Stomach smooth muscle (tissue), 2 donors: ENCODE measurements around the gene HPCA.

Source experiments
- H3K27ac ChIP-seq: one replicate; pipeline ENCODE4 v1.7.0; 2013; ENCODE audit warnings: mild to moderate bottlenecking, low read length, inconsistent platforms
- H3K27me3 ChIP-seq, 2 donors: one replicate each; pipeline ENCODE4 v1.7.0; 2013; ENCODE audit warnings: low read length in 2 of 2; ENCODE audit not compliant: insufficient read depth in 2 of 2, control insufficient read depth in 1 of 2
- H3K36me3 ChIP-seq, 2 donors: one replicate each; pipeline ENCODE4 v1.7.0; 2013; ENCODE audit warnings: low read length in 2 of 2; ENCODE audit not compliant: control insufficient read depth in 2 of 2, insufficient read depth in 2 of 2
- H3K4me1 ChIP-seq: one replicate; pipeline ENCODE4 v1.7.0; 2013; ENCODE audit warnings: low read length; ENCODE audit not compliant: control insufficient read depth, insufficient read depth
- H3K4me3 ChIP-seq, 2 donors: one replicate each; pipeline ENCODE4 v1.7.0; 2013; ENCODE audit warnings: low read length in 2 of 2
- H3K9ac ChIP-seq, 2 donors: one replicate each; pipeline ENCODE4 v1.7.0; 2013; ENCODE audit warnings: low read length in 2 of 2, mild to moderate bottlenecking in 1 of 2
- H3K9me3 ChIP-seq, 2 donors: one replicate each; pipeline ENCODE4 v1.7.0; 2013; ENCODE audit warnings: low read length in 2 of 2; ENCODE audit not compliant: control insufficient read depth in 2 of 2
- donor health status: healthy.
- donor health status: Pancreatic carcinoma.

Gene HPCA

DNA sequence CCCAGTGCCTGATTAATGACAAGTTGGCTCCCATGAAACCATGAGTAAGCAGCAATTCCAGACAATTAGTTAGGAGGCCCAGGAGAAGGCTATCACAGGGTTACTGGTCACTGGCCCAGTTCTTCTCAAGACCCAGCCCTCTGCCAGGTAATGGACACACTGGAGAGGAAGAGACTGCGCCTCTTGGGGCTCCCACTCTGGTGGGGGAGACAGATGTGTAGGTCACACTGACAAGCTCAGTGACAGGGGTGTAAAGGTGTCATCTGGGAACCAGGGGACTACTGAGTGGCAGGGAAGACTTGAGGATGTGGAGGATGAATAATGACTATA lies 4.9 kb downstream of the HPCA start:
- peaks cover 11% of the 10 kb centered on the region for H3K4me1 ChIP-seq
- no peaks in the 10 kb centered on the region for H3K36me3 ChIP-seq
- H3K27me3 ChIP-seq, result peaks cover 32 to 48% of the 10 kb centered on the region in 2 donors
- H3K4me3 ChIP-seq, result no peak overlapping the region
- H3K9ac ChIP-seq, result no peak overlapping the region
- no peak overlapping the region for H3K27ac ChIP-seq
- no peaks in the 10 kb centered on the region for H3K9me3 ChIP-seq

DNA sequence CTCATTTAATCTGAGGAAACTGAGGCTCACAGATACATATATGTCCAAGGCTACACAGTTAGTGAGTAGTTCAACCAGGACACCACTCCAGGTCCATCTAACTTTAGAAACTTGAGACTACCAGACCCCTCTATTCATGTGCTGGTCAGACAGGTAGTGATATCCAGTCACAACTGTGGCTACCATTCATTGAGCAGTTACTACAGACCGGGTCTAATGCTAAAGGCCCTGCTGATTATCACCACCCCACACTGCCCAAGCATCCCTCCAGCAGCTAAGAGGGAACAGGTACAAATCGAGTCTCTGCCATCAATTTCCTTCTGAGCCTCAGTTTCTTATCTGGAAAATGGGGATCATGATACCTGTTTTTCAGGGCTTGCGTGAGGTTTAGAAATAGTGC lies 5.3 kb downstream of the HPCA start:
- H3K9me3 ChIP-seq, result no peaks in the 10 kb centered on the region
- no peak overlapping the region for H3K4me3 ChIP-seq
- H3K27me3 ChIP-seq, result peaks cover 32 to 45% of the 10 kb centered on the region in 2 donors
- peaks cover 11% of the 10 kb centered on the region for H3K4me1 ChIP-seq
- no peak overlapping the region for H3K27ac ChIP-seq
- H3K9ac ChIP-seq, result no peak overlapping the region
- H3K36me3 ChIP-seq, result no peaks in the 10 kb centered on the region

DNA sequence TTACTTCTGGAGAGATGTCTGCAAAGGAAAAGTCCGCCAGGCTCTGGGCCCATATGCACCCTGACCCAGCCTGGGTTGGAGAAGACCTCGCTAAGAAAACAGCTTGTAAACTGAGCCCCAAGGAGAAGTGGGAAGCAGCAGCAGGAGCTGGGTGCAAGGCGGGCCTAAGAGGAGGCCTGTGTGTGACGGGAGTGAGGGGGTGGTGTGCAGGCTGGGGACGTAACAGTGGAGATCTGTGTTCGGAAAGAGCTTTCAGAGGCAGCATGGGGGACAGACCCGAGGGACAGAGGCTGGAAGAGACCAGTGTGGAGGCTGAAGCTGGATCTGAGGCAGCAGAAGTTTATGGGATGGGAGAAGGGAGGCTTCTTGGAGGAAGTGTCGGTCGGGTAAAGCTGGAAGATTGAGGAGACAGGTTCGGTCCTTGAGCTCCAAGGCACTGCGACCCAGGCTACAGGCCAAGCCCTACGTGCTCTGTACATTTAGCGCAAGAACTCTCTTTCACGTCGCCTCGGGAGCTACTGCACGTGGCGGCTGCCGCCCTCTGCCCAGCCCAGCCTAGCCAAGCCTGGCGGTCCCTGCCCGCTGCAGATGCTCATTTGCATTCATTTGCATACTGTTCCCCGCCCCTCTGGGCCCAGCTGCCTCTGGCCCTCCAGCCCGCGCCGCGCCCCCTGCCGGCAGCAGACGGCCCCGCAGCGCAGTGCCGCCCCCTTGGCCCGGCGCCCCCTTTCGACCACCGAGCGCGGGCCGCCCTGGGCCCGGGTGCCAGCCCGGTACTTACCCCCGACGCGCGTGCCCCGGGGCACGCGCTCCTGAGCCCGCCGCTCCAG lies 6.3 kb downstream of the HPCA start:
- Histone ChIP-seq H3K9ac (no peak overlapping the region), H3K4me1 (peaks cover 11% of the 10 kb centered on the region), H3K4me3 (peak overlapping the region; percentile 31 to 66), H3K27me3 (peaks cover 22 to 35% of the 10 kb centered on the region in 2 donors), H3K27ac (no peak overlapping the region), H3K36me3 (no peaks in the 10 kb centered on the region), H3K9me3 (no peaks in the 10 kb centered on the region)

DNA sequence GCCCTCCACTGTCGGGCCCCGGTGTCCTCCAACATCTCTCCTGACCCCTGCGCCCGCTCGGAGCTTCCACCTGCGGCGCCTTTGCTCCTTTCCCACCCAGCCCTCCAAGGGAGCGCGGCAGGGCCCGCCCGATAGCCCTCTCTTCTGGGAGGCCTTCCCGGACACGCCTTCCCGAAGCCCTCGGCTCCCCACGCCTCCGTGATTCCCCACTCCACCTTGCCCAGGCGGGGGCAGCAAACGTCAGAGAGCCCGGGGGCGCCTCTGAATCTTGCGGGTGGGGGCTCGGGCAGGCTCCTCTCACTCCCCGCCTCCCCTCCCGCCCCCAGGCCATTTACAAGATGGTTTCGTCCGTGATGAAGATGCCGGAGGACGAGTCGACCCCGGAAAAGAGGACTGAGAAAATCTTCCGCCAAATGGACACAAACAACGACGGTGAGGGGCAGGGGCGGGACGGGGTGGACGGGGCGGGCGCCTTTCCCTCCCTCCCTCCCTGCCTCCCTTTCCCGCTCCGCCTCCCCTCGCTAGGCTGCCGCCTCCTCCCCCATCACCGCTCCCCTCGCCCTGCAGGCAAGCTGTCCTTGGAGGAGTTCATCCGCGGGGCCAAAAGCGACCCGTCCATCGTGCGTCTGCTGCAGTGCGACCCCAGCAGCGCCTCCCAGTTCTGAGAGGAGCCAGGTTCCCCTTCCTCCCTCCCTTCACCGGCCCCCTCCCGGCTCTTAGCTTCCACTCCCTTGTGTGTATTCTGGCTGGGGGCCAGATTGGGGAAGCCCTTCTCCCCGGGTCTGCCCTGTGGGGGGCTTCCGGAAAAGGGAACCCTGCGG lies 7.1 kb downstream of the HPCA start:
- Histone ChIP-seq H3K27me3 (peaks cover 17 to 32% of the 10 kb centered on the region in 2 donors), H3K9ac (no peak overlapping the region), H3K4me3 (peak overlapping the region; percentile 31 to 66), H3K4me1 (peaks cover 11% of the 10 kb centered on the region), H3K9me3 (no peaks in the 10 kb centered on the region), H3K36me3 (peaks cover 0 to 2% of the 10 kb centered on the region in 2 donors), H3K27ac (no peak overlapping the region)

DNA sequence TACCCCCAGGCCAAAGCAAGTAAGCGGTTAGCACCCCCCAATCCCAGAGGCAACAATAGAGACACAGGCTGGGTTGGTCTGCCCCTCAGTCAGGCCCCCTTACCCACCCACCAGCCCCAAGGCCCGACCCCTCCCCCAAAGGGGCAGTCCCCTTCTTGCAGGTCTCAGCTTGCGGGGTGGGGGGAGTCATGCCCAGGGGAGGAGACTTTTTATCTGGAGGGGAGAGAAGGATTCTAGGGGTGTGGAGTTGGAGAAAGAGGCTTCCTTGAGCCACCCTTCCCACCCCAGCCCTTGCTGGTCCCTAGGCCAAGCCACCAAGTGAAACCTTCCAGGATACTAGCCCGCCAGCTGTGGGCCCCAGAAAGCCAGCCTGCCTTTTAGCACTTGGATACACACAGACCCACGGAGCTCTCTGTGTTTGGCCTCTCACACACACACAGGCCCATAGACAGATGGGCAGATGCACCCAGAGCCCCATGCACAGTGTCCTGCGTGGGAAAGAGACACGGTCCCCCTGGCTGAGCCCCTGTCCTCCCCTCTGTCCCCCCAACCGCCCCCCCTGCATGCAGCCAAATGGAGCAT lies 7.8 kb downstream of the HPCA start:
- H3K9ac ChIP-seq, result no peak overlapping the region
- no peak overlapping the region for H3K4me3 ChIP-seq
- H3K27ac ChIP-seq, result no peak overlapping the region
- peaks cover 13 to 29% of the 10 kb centered on the region in 2 donors for H3K27me3 ChIP-seq
- no peaks in the 10 kb centered on the region for H3K9me3 ChIP-seq
- peaks cover 11% of the 10 kb centered on the region for H3K4me1 ChIP-seq
- H3K36me3 ChIP-seq, result peaks cover 0 to 2% of the 10 kb centered on the region in 2 donors

DNA sequence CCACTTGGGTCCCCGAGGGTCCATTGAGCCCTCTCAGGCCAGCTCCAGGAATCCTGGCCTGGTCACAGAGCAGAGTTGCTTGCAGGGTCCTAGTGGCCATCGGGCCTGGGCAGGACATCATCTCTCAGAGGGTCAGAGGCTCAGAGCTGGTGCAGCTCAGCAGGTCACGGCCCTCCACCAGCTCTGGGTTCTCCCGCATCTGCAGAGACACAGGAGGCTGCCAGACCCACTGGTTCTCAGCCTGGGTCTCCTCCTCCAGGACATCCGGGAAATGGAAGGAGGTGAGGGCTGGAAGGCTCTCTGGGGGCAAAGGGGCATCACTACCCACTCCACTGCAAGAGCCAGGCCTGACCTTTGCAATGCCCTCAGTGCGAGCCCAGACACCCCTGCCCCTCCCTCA lies 8.4 kb downstream of the HPCA start:
- H3K27ac ChIP-seq, result no peak overlapping the region
- no peak overlapping the region for H3K9ac ChIP-seq
- peaks cover 13 to 27% of the 10 kb centered on the region in 2 donors for H3K27me3 ChIP-seq
- H3K4me3 ChIP-seq, result no peak overlapping the region
- peaks cover 0 to 2% of the 10 kb centered on the region in 2 donors for H3K36me3 ChIP-seq
- no peaks in the 10 kb centered on the region for H3K9me3 ChIP-seq
- H3K4me1 ChIP-seq, result peaks cover 11% of the 10 kb centered on the region

DNA sequence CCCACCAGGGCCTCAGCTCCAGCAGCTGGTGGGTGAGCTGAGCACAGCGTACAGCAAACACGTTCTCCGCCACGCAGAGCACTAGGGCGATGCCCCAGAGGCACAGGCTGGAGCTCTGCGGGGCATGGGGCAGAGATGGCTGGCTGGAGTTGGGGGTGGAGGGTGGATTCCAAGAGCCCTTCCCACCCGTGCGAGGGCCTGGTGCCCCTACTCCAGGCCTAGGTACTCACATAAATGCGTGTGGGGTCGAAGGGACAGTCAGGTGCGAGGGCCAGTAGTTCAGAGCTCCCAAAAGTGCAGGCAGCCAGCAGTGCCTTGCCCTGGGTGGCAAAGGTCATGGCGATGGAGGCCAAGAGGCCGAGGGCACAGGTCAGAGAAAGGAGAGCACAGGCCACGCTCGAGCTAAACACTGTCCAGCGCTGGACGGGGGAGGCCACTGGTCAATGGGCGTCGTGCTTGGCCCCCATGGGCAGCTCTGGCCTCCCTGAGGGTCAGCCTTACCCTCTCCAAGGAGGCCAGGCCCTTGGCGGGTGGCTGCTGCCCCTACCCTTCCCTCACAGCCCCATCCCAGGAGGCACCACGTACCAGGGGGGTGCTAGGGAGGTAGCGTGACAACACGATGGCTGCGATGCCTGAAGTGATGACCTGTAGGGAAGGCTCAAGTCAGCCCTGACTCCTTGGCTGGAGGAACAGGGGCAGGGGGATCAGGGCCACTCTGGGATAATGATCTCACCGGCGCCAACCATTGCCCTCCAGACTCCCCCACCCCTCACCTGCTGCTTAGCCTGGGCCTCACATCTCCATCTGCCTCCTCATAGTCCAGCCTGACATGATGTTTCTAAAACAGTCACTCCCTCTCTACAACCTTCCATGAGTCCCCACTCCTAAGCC lies 9.3 kb downstream of the HPCA start:
- Histone ChIP-seq H3K27ac (no peak overlapping the region), H3K9ac (no peak overlapping the region), H3K4me1 (peaks cover 16% of the 10 kb centered on the region), H3K27me3 (peaks cover 13 to 26% of the 10 kb centered on the region in 2 donors), H3K36me3 (peaks cover 0 to 2% of the 10 kb centered on the region in 2 donors), H3K9me3 (no peaks in the 10 kb centered on the region), H3K4me3 (no peak overlapping the region)

DNA sequence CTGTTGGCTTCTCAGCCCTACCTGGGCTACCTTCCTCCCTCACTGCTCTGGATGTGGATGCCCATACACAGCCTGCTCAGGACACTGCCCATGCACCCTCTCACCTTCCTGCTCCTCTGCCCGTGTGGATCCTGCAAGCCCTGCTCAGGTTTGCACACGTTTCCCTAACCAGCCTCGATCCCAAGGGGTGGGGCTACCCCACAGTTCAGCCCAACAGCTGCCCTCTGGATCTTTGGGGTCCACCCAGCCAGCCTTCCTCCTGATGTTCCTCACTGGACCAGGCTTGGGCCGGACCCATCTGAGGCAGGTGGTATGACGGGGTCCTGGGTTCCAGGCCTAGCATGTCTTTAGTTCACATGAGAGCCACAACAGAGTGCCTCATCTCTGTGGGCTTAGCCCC lies 10.2 kb downstream of the HPCA start:
- H3K27ac ChIP-seq, result no peak overlapping the region
- H3K36me3 ChIP-seq, result peaks cover 0 to 2% of the 10 kb centered on the region in 2 donors
- no peaks in the 10 kb centered on the region for H3K9me3 ChIP-seq
- no peak overlapping the region for H3K9ac ChIP-seq
- no peak overlapping the region for H3K4me3 ChIP-seq
- H3K27me3 ChIP-seq, result peaks cover 13 to 21% of the 10 kb centered on the region in 2 donors
- H3K4me1 ChIP-seq, result peaks cover 21% of the 10 kb centered on the region

DNA sequence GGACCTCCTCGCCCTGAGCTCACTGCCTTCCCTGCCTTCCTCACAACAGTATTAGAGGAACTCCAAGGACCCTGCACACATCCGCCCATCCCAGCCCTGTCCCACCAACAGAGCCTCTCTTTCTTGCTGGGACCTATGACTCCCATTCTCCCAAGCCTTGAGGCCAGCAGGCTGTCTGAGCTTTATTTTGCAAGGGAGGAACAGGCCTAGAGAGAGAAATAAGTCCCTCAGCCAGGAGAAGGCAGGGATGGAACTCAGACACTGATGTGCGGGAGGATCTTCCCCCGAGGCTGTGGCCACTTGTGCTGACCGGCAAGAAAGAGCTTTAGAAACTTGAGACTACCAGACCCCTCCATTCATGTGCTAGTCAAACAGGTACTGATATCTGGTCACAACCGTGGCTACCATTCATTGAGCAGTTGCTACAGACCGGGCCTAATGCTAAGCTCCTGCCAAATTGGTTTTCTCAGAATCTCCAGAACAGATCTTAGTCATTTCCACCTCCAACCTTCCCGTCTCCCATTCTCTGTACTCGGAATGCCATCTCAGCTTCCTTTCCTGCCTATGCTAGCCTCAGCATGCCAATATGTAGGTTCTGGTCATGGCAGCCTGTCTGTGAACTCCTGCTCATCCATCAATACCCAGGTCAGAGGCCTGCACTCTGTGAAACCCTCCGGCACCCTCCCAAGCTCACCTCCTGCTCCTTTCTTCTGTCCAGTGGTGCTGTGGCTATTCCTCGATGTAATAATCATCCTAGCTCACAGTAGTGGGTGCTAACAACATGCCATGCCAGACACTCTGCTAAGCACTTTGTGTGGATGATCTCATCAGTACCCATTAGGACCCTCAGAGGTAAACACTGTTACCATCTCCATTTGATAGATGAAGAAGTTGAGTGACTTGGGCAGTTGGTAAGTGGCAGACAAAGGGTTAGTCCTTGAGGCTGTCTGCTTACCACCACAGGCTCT lies 11.1 kb downstream of the HPCA start:
- H3K36me3 ChIP-seq, result peaks cover 0 to 2% of the 10 kb centered on the region in 2 donors
- no peak overlapping the region for H3K9ac ChIP-seq
- H3K9me3 ChIP-seq, result no peaks in the 10 kb centered on the region
- H3K4me3 ChIP-seq, result no peak overlapping the region
- peaks cover 6 to 16% of the 10 kb centered on the region in 2 donors for H3K27me3 ChIP-seq
- H3K27ac ChIP-seq, result no peak overlapping the region
- peaks cover 24% of the 10 kb centered on the region for H3K4me1 ChIP-seq
